Spleen (tissue), 11 donors: Measurements from ENCODE around the gene LEP. TPM values are rescaled to one million over a fixed set of nuclear protein-coding genes. Genes with fewer than 3 reads are reported as not detected.

ENCODE experiments used
- DNase-seq: peaks from one replicate; pipeline ENCODE4 v3.0.0-alpha.2; 2020
- H3K27ac ChIP-seq, 8 donors: fragments of 200-600 bp; sonication (generic) in 7 of 8; 1 replicate in 4 of 8; 2 replicates in 4 of 8; pipeline versions ENCODE4 v1.5.0 to v1.8.0; 2016 to 2021; ENCODE audit warnings: inconsistent platforms in 4 of 8, mild to moderate bottlenecking in 4 of 8, moderate library complexity in 1 of 8
- H3K27me3 ChIP-seq, 7 donors: fragments of 200-600 bp; sonication (generic) in 6 of 7; replicated peaks in 1 of 7; 1 replicate in 4 of 7; 2 replicates in 3 of 7; pipeline versions ENCODE4 v1.5.0 to v1.8.0; 2016 to 2021; ENCODE audit warnings: inconsistent platforms in 3 of 7, mild to moderate bottlenecking in 1 of 7
- H3K36me3 ChIP-seq, 6 donors: fragments of 200-600 bp; sonication (generic) in 5 of 6; 1 replicate in 4 of 6; 2 replicates in 2 of 6; pipeline versions ENCODE4 v1.5.0 to v1.8.0; 2016 to 2021; ENCODE audit warnings: inconsistent platforms in 2 of 6
- H3K4me1 ChIP-seq, 6 donors: fragments of 200-600 bp; sonication (generic) in 5 of 6; 1 replicate in 3 of 6; 2 replicates in 3 of 6; pipeline versions ENCODE4 v1.5.0 to v1.8.0; 2016 to 2021; ENCODE audit warnings: inconsistent platforms in 3 of 6
- H3K4me3 ChIP-seq, 8 donors: fragments of 200-600 bp; sonication (generic) in 7 of 8; 1 replicate in 4 of 8; 2 replicates in 4 of 8; pipeline versions ENCODE4 v1.5.0 to v1.8.0; 2016 to 2021; ENCODE audit warnings: inconsistent platforms in 4 of 8, mild to moderate bottlenecking in 4 of 8, moderate library complexity in 2 of 8
- H3K9me3 ChIP-seq, 8 donors: fragments of 200-600 bp; sonication (generic) in 7 of 8; 1 replicate in 4 of 8; 2 replicates in 4 of 8; pipeline versions ENCODE4 v1.5.0 to v1.8.0; 2016 to 2021; ENCODE audit warnings: inconsistent platforms in 4 of 8
- CTCF ChIP-seq, 11 experiments: fragments of 200-600 bp in 7 of 11; fragments of 450-650 bp in 4 of 11; sonication (generic) in 4 of 11; IDR thresholded peaks in 8 of 11; conservative IDR thresholded peaks in 3 of 11; 1 replicate in 7 of 11; 2 replicates in 4 of 11; pipeline versions ENCODE4 v1.4.0 to v1.8.0; 2016 to 2021; ENCODE audit warnings: antibody characterized with exemption in 11 of 11, inconsistent platforms in 4 of 11, mild to moderate bottlenecking in 1 of 11
- POLR2A ChIP-seq, 3 donors: fragments of 450-650 bp; IDR thresholded peaks; one replicate each; pipeline ENCODE4 v1.5.1; 2017; ENCODE audit warnings: antibody characterized with exemption in 3 of 3, mild to moderate bottlenecking in 1 of 3
- POLR2AphosphoS5 ChIP-seq, 3 donors: sonication (generic); formaldehyde crosslinking; IDR thresholded peaks; one replicate each; pipeline ENCODE4 v1.5.1; 2017; ENCODE audit warnings: antibody characterized with exemption in 3 of 3
- WGBS, 5 donors: extraction: QIAGEN DNeasy Blood & Tissue Kit in 3 of 5; methylation state at CpG; one replicate each; pipeline versions ENCODE4 v1.1.5 to v1.1.7; 2013 to 2018; 5-methylcytosine and 5-hydroxymethylcytosine counted together
- intact Hi-C: fragments of 100-400 bp; cut with DNase I; formaldehyde crosslinking; loops from one replicate; pipeline ENCODE4 v1.15.0; 2023; ENCODE audit warnings: low total_unique reads
- polyA plus RNA-seq, 3 donors: library from polyadenylated mRNA; stranded (reverse); fragments of 200-250 nt; gene quantifications; one replicate each; pipeline ENCODE4 v1.2.1, GENCODE V29; 2013
- total RNA-seq, 7 donors: library from RNA; depleted of rRNA in 3 of 7; stranded (reverse); fragments of >200 nt in 3 of 7; fragmentation: NEBNext Ultra II Directional in 4 of 7; extraction: Animal tissue kit (Norgen Biotek cat#: 25700) in 4 of 7; gene quantifications; one replicate each; pipeline versions ENCODE4 v1.1.0 to v1.2.1, GENCODE V29; 2016 to 2021
- donor health status: healthy with polysubstance abuse.
- donor health status: DM: no; HTN: no; CAD: no; lungs with moderate emphysema.
- donor health status: DM: no; HTN: no; CAD: no.
- donor health status: Bipolar disorder and iron deficiency.
- donor health status: healthy.
- donor health status: DM: no; HTN: no; CAD: no.
- donor health status: DM: yes; HTN: yes; CAD: no.

LEP gene
- total and polyA plus RNA-seq, 10 donors = 0.06 to 0.44 (median 0.13) TPM; not detected in 5

- 71 to 88% (median 79%) methylated on average over 11 of the region's 11 CpGs for whole genome bisulfite sequencing, 5 donors
- no peaks in the 10 kb centered on the region for H3K36me3 ChIP-seq
- H3K9me3 ChIP-seq = no peaks in the 10 kb centered on the region
- TF ChIP-seq POLR2AphosphoS5 (IDR thresholded peaks at IDR 0.05) (no peak), POLR2A (IDR thresholded peaks at IDR 0.05) (no peak), CTCF (IDR thresholded peaks at IDR 0.05 in 8 of 11, conservative IDR thresholded peaks at IDR 0.05 in 3 of 11) (no peak)
- DNase-seq = no peak
- H3K27me3 ChIP-seq = no peaks in the 10 kb centered on the region
- no peak overlapping the region for H3K4me3 ChIP-seq
- no peak overlapping the region for H3K27ac ChIP-seq
- H3K4me1 ChIP-seq = no peaks in the 10 kb centered on the region
- intact Hi-C loops = no loop called here
Observed at GRCh38 chr7:128259131-128260061, 18.3 kb downstream of the LEP start.

GRCh38 chr7:128260069-128260795 is 19.2 kb downstream of the LEP start:
- TF ChIP-seq POLR2A (IDR thresholded peaks at IDR 0.05) (no peak), CTCF (IDR thresholded peaks at IDR 0.05 in 8 of 11, conservative IDR thresholded peaks at IDR 0.05 in 3 of 11) (no peak), POLR2AphosphoS5 (IDR thresholded peaks at IDR 0.05) (no peak)
- WGBS, 5 donors = 88 to 91% (median 90%) methylated on average over 12 of the region's 12 CpGs
- Histone ChIP-seq H3K36me3 (no peaks in the 10 kb centered on the region), H3K9me3 (no peaks in the 10 kb centered on the region), H3K27me3 (no peaks in the 10 kb centered on the region), H3K4me1 (no peaks in the 10 kb centered on the region), H3K27ac (no peak overlapping the region), H3K4me3 (no peak overlapping the region)
- intact Hi-C loops = no loop called here
- no peak for DNase-seq

- Histone ChIP-seq H3K4me1 (no peaks in the 10 kb centered on the region), H3K9me3 (no peaks in the 10 kb centered on the region), H3K27me3 (peaks cover 0 to 4% (median 0%) of the 10 kb centered on the region in 7 donors), H3K27ac (no peak overlapping the region), H3K4me3 (no peak overlapping the region), H3K36me3 (no peaks in the 10 kb centered on the region)
- no peak for DNase-seq
- 95 to 96% (median 95%) methylated on average over 9 to 15 of the region's 15 CpGs for WGBS, 5 donors
- TF ChIP-seq POLR2AphosphoS5 (IDR thresholded peaks at IDR 0.05) (no peak), POLR2A (IDR thresholded peaks at IDR 0.05) (no peak), CTCF (IDR thresholded peaks at IDR 0.05 in 8 of 11, conservative IDR thresholded peaks at IDR 0.05 in 3 of 11) (no peak)
- intact Hi-C loops = no loop called here
Observed at GRCh38 chr7:128262273-128263028, 21.4 kb downstream of the LEP start.
